ENCODE data around the gene CCDC73.
A peak's percentile ranks its signal among the peaks of the same experiment; 100 is the strongest.

The CCDC73 gene

GRCh38 chr11:32583459-32584271 is 210.8 kb downstream of the CCDC73 start, which contains the start of gene EIF3M:
EIF3M (plus strand) TSS chr11:32583831; CDS start chr11:32583888, 57 bp downstream.
- TF ChIP-seq CTCF (IDR thresholded peaks at IDR 0.05; ENCODE audit: insufficient read depth, low read length, missing control alignments): no peak
- peak; percentile 64 for DNase-seq (ENCODE audit: low read depth, low spot score)
- POLR2A ChIA-PET: no interaction called here
- H3K4me3 ChIP-seq (ENCODE audit: low read depth, low read length): peak within 1 kb of the TSS; percentile 85
- CTCF ChIA-PET: interaction anchor here (0.8 kb wide), 1 partner anchor 211 kb away, joined by 3 read pairs; no protein-coding TSS in a partner anchor

- no peak for TF ChIP-seq CTCF (IDR thresholded peaks at IDR 0.05; ENCODE audit: insufficient read depth, low read length, missing control alignments)
- DNase-seq (ENCODE audit: low read depth, low spot score): no peak
- ChIA-PET CTCF (no interaction called here), POLR2A (no interaction called here)
- H3K4me3 ChIP-seq (ENCODE audit: low read depth, low read length): no peak overlapping the region
Observed at GRCh38 chr11:32581556-32581955, 212.9 kb downstream of the CCDC73 start.

- no peak for TF ChIP-seq CTCF (IDR thresholded peaks at IDR 0.05; ENCODE audit: insufficient read depth, low read length, missing control alignments)
- no peak overlapping the region for H3K4me3 ChIP-seq (ENCODE audit: low read depth, low read length)
- CTCF ChIA-PET: no interaction called here
- DNase-seq (ENCODE audit: low read depth, low spot score): no peak
- POLR2A ChIA-PET: no interaction called here
Observed at GRCh38 chr11:32580967-32581366, 213.5 kb downstream of the CCDC73 start.

DNA sequence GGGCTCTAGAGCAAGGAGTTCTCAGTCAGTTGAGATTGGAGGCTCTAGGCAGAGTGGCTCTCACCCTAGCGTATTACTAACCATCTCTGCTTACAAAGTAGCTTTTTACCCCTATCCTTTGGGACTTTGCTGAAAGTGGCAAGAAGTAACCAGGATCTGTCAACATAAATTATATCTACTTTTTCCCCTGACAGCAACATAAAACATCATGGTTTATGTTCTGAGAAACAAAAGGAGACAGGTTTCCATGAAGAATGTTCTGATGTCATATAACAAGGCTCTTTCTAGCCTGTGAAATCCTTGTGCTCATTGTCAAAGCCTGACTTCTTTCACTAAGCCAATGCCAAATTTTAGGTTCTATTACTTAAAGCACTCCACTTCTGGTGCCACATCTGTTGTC is 218.0 kb downstream of the CCDC73 start:
- no peak for DNase-seq (ENCODE audit: low read depth, low spot score)
- ChIA-PET CTCF (no interaction called here), POLR2A (no interaction called here)
- TF ChIP-seq CTCF (IDR thresholded peaks at IDR 0.05; ENCODE audit: insufficient read depth, low read length, missing control alignments): no peak
- H3K4me3 ChIP-seq (ENCODE audit: low read depth, low read length): no peak overlapping the region

DNA sequence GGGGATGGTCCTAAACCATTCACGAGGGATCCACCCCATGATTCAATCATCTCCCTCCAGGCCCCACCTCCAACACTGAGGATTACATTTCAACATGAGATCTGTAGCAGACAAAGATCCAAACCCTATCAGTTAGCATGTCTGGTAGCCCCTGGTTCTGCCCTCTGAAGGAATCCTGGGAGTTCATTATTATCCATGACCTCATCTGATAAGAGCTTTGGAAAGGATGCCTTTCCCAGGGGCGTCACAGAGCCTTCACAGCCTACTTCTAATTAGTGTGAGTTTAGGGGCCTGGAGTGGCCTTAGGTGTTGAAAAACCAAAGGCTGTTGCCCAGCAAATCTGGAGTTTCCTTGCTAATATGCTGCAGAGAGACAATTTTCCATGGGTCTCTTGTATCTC is 219.4 kb downstream of the CCDC73 start:
- ChIA-PET CTCF (interaction anchor here (0.6 kb wide), 1 partner anchor 27 kb away, joined by 3 read pairs; no protein-coding TSS in a partner anchor), POLR2A (no interaction called here)
- no peak for TF ChIP-seq CTCF (IDR thresholded peaks at IDR 0.05; ENCODE audit: insufficient read depth, low read length, missing control alignments)
- H3K4me3 ChIP-seq (ENCODE audit: low read depth, low read length): no peak overlapping the region
- DNase-seq (ENCODE audit: low read depth, low spot score): no peak

DNA sequence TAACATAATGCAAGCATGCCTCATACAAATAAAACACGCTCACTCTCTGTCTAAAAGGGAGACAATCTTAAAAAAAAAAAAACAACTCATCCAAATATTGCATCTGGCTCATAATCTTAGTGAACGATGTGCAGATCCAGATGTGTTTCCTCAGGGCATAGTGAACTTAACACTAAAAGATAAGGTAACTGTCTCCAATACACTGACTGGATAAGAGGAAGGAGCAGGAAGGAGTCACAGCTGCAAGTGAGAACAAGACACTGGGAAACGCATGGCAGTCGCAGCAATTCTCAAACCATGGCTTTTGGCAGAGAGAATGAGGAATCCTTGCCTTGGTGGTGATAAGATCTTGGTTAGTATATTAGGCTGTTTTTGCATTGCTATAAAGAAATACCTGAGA is 220.0 kb downstream of the CCDC73 start:
- CTCF ChIA-PET: interaction anchor here (0.6 kb wide), 1 partner anchor 27 kb away, joined by 3 read pairs; no protein-coding TSS in a partner anchor
- POLR2A ChIA-PET: no interaction called here
- no peak overlapping the region for H3K4me3 ChIP-seq (ENCODE audit: low read depth, low read length)
- no peak for DNase-seq (ENCODE audit: low read depth, low spot score)
- TF ChIP-seq CTCF (IDR thresholded peaks at IDR 0.05; ENCODE audit: insufficient read depth, low read length, missing control alignments): no peak
